NCI-H2029 treated with DMSO at 0.1 percent for 48 hours (cell line): Measurements from ENCODE around the gene UBE2S.

ENCODE experiments used
- DNase-seq: peaks from one replicate; lab custom pipeline; 2025; lab: John Stamatoyannopoulos, UW

UBE2S gene

DNA sequence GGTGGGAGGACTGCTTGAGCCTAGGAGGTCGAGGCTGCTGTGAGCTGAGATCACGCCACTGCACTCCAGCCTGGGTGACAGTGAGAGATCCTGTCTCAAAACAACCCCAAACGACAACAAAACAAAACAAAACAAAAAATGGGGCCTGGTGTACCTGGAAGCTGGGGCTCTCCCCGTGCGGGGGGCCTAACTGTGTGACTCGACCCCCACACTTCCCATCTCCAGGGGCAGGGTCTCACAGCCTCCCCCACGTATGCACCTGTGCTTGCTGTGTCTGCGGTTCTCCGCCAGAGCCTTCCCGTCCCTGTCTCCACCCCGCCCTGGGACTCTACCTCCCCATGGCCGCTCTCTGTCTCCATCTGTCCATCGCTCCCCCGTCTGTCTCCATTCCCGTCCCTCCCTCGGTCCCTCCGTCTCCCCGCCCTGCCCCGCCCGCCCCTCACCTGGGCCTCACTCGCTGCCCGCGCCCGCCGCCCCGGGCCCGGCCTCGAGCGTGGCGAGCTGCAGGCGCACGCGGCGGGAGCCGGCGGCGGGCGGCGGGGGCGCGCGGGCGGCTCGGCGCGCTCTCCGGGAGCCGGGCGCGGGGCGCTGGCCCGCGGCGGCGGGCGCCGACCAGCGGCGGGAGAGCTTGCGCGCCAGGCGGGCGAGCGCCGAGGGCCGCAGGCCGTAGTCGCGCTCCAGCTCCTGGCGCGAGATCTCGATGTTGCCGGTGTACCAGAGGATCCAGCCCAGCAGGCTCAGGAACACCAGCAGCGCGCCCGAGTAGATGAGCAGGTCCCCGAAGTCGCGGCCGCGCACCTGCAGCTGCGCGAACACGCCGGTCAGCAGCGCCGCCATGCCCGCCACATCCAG, 24.1 kb downstream of the UBE2S start:
- DNase-seq: no peak

DNA sequence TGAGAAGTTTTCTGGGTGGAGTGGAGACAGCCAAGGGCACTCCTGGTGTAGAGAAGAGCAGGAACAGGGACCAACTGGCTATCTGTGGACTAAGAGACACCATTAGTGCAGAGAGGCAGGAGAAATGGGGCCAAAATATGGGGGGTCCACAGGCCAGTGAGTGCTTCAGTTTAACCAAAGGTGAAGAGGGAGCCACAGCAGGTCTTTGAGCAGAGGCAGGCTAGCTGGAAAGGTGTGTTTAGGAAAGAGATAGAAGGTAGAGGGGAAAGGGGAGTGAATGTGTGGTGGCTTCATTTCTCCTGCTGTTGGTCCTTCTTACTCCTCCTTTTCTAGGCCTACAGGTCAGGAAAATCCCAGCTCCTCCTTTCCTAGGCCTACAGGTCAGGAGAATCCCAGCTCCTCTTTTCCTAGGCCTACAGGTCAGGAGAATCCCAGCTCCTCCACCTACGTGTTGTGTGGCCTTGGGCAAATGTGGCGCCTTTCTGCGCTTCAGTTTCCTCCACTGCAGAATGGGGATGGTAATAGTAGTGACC, 25.0 kb downstream of the UBE2S start:
- no peak for DNase-seq

DNA sequence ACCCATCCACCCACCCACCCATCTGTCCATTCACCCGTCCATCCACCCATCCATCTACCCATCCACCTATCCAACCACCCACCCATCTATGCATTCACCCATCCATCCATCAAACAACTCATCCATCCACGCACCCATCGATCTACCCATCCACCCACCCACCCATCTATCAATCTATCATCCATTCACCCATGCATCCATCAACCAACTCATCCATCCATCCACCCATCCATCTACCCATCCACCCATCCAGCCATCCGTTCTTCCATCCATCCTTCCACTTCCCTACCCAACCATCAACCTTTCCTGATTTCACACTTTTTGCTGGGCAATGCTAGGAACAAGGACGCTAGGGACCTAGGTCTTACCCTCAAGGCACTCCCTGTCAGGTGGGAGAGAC, 25.6 kb downstream of the UBE2S start:
- no peak for DNase-seq

DNA sequence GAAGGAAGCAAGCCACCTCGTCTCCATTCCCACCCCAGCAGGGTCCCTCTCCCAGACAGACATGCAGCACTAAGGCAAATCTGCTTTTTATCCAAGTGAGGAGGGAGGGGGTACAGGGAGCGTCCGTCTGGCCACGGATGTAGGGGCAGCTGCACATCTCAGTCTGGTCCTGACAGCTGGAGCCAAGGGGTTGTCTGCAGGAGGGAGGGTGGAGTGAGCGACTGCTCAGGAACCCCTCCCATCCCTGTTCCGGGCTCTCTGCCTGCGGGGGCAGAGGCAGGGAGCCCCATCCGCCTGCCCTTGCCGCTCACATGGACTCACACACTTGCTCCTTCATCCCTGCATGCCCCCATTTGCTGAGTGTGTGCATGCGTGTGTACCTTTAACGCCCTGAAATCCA, 28.4 kb downstream of the UBE2S start:
- no peak for DNase-seq

DNA sequence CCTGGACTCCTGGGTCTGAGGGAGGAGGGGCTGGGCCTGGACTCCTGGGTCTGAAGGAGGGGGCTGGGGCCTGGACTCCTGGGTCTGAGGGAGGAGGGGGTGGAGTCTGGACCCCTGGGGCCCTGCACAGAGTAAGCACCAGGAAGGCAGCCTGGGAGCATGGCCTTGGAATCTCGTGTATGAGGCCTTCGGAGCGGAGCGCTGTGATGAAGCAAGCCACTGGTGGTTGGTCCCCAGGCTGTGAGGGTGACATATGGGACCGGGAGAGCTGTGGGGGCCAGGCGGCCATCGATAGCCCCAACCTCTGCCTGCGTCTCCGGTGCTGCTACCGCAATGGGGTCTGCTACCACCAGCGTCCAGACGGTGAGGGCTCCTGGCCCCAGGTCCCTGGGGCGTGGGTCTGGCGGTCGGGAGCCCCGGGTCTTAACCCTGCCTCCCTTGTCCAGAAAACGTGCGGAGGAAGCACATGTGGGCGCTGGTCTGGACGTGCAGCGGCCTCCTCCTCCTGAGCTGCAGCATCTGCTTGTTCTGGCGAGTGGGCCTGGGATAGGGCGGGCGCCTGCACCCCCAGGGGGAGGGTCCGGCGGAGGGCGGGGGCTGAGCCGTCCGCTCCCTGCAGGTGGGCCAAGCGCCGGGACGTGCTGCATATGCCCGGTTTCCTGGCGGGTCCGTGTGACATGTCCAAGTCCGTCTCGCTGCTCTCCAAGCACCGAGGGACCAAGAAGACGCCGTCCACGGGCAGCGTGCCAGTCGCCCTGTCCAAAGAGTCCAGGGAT, 30.0 kb downstream of the UBE2S start:
- DNase-seq: no peak

DNA sequence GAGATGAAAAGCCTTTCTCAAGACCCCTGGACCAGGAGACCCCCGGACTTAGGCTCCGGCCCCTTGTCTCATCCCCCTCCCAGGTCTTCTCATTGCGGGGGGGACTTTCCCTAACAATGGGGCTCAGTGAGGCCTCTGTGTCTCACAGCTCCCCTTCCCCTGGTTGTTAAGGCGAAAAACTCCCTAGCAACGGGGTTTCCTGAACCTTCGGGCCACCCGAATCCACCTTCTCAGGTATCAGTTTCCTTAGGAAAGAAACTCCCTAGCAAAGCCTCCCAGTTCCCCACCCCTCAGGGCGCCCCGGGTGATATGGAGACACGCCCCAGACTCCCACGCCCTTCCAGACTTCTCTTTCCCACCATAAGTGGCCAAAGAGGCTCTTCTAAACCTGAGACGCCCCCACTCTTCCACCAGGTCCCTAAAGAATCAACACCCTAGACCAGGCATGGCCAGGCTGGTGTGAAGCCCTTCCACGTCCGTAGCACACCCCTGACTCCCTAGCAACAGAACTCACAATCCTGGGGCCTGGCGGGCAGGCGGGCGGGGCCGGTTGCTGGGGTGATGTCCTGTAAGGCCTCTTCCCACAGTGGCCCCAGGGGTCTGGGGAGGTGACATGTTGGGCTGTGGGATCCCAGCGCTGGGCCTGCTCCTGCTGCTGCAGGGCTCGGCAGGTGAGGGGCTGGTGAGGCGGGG, 31.2 kb downstream of the UBE2S start, which contains the start of gene TMEM190:
Gene TMEM190 (plus strand): TSS at position 586 of the 693 bp plus-strand sequence. CDS start 28 bp downstream, at position 614.
- DNase-seq: no peak

DNA sequence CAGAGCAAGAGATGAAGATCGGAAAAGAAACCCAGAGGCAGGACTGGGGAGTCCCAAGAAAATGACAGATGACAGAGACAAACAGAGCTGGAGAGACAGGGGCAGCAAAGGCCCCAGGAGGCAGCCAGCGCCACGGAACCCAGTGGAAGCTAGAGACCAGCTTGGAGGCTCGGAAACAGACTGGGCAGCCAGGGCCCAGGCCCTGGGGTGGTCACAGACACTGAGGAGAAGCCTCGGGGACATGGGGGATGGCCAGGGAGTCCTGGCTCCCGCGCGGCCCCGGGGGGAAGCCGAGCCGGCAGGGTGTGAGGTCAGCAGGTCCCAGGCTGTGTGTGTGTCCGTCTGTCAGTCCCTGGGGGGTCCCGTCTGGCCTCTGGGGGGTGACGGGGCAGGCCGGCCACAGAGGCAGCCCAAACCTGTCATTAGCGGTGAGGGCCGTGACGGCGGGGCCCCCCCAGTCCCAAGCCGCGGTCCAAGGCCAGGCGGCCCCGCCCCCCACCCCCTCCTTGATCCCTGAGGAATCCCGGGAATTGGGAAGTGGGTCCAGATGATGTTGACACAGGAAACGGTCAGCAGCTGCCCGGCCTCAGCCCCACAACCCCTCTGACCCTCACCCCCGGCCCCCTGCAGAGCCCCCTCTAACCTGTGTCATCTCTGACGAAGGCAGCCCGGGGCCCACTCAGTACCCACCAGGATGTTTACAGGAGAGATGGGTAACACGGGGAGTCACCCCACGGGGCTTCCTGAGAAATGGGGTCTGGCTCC, 33.4 kb downstream of the UBE2S start:
- DNase-seq: no peak

DNA sequence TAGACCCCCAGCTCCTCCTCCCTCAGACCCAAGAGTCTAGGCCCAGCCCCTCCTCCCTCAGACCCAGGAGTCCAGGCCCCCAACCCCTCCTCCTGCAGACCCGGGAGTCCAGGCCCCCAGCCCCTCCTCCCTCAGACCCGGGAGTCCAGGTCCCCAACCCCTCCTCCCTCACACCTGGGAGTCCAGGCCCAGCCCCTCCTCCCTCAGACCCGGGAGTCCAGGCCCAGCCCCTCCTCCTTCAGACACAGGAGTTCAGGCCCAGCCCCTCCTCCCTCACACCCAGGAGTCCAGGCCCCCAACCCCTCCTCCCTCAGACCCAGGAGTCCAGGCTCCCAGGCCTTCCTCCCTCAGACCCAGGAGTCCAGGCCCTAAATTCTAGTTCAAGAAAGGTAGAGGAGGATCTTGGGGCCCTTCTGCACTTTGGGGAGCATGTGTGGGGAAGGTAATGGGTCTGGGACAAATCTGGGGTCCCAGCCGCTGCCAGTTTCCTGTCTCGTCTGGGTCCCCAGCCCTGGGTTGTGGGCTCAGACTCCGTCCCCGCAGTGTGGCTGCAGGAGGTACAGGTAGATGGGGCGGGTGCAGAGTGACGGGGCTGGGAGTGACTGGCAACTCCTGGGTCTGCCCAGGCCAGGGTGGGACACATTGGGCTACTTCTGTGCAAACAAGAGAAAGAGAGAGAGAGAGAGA, 34.1 kb downstream of the UBE2S start:
- DNase-seq: no peak

DNA sequence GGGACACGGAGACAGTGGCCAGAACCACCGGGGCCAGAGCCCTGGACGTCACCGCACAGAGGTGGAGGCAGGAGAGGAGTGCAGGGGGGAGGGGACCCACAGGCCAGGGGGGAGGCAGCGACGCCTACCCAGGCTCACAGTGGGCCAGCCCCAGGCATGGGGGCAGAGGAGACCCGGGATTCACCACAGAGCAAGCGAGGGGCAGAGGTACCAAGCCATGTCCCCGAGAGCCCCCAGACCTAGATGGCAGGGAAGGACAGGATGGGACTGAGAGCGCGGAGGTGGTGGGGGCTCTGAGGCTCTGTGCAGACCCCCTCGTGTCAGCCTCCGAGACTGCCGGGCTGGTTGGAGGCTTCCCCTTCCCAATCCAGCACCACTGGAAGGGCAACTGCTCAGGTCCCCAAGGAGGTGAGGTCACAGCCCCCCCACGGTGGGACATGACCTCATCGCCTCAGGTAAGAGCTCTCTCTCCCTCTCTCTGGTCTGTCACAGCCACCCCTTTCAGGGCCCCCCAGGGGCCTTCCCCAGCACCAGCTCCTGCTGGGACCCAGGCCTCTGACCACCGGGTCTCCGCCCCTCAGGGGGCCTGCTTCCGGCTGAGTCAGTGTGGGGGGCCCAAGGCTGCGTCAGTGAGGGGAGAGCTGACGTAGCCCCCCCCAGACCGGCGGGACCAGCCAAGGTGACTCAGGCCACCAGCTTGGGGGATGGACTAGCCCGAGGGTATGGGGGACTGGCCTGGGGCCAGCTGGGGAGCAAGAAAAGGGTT, 35.1 kb downstream of the UBE2S start:
- DNase-seq: no peak

DNA sequence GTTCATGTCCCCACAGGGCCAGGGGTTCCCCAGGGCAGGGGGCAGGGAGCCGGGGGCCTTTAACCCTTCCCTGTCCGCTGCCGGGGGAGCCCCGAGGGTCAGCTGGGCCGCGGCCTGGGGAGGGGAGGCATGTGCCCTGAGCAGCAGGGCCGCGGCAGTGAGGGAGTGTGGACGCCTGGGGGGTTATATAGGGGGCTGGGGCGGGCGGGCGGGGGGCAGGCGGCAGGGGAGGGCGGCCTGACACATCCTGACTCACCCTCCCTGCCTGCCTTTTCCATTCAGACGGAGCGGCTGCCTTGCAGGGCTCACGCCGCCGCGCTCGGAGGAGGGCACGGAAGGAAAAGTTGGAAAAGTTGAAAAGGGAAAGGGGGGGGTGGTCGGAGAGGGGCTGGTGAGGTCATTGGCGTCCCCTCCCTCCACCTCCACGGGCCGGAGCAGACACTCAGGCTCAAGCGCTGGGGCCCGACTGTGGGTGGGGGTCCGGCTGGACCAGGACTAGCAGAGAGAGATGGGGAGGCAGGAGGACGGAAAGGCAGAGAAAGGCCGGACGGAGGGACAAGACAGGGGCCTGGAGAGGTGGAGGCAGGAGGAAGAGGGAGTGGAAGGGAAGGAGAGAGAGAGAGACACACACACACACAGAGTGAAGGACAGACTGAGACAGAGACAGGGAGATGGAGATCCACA, 37.1 kb downstream of the UBE2S start, which contains the start of gene IL11:
Gene IL11 (minus strand): TSS at position 159 of the 684 bp plus-strand sequence. CDS start 153 bp downstream, at position 6.
- no peak for DNase-seq

DNA sequence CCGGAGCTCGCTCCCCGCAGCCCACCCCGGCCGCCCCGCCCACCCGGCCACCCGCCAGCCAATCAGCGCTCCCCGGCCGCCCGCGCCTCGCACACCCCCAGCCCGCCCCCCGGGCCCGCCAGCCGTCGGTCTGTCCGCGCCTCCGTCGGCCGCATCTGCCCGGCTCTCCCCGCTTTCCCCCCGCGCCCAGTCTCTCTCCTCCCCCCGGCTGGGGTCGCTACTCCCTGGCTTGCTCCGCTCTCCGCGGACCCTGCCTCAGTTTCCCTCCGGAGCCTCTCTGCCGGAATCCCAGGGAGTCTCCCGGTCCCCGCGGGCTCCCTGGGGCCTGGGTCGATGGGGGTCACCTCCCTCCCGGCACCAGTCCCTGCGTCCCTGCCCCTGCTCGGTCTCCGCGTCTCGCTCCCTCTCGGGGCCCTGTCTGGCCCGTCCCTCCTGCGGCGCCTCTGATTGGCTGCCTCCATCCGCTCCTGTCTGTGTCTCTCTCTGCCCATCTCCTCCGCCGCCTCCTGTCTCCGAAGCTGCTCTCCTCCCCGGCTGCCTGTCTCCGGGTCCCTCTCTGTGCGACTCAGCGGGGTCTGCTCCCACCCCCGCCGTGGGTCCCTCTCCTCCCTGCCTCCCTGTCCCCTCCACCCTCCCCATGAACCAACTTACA, 37.8 kb downstream of the UBE2S start:
- no peak for DNase-seq

DNA sequence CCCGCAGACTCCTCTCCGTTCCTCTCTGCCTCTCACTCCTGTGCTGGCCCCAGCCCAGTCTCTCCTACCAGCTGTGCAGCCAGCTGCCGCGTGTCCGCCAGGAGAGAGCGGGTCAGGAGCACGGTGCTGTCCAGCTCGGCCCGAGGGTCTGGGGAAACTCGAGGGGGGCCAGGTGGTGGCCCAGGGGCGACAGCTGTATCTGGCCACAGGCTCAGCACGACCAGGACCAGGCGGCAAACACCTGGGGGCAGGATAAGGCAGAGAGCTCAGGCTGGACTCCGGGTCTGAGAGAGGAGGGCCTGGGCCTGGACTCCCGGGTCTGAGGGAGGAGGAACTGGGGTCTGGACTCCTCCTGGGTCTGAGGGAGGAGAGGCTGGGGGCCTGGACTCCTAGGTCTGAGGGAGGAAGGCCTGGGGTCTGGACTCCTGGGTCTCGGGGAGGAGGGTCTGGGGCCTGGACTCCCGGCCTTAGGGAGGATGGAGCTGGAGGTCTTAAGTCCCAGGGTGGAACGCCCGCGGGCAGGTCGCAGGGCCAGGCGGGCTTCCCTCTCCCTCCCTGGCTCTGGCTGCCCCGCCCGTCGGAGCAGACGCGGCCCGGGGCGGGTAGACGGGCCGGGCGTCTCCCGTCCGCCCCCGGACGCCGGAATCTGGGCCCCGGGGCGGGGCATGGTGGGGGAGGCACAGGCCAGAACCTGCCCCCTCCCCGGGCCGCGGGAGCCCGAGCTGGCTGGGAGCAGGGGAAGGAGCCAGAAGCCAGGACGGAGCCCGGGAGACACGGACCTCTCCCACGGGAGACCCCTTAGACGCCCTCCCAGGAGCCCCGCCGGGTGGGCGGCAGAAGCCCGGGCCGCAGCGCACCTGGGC, 38.7 kb downstream of the UBE2S start:
- DNase-seq: no peak

DNA sequence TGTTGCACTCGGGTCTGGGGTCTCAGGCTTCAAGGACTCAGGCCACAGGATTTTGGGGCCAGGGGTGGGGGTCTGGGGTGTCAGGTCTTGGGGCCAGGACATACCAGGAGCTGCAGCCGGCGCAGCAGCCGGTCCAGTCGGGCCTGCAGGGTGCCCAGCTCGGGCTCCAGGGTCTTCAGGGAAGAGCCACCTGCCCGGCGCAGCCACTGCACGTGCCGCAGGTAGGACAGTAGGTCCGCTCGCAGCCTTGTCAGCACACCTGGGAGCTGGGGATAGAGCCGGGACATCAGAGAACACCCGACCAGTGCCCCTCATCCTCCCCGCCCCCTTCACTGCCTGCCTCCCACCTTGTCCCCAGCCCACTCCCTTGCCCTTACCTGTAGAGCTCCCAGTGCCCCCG, 39.5 kb downstream of the UBE2S start:
- DNase-seq: no peak

DNA sequence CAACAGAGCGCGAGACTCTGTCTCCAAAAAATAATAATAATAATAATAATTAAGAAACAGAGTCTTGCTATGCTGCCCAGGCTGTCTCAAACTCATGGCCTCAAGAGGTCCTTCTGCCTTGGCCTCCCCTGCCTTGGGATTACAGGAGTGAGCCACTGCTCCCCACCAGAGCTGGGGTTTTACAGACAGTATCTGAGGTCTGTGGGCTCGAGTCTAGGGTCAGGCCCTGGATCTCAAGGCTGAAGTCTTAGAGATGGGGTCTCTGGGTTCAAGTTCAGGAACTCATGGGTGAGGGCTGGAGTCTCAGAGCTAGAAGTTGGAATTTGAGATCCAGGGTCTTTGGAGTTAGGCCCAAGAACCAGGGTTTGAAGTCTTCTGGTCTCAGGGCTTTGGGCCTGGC, 40.8 kb downstream of the UBE2S start:
- no peak for DNase-seq

DNA sequence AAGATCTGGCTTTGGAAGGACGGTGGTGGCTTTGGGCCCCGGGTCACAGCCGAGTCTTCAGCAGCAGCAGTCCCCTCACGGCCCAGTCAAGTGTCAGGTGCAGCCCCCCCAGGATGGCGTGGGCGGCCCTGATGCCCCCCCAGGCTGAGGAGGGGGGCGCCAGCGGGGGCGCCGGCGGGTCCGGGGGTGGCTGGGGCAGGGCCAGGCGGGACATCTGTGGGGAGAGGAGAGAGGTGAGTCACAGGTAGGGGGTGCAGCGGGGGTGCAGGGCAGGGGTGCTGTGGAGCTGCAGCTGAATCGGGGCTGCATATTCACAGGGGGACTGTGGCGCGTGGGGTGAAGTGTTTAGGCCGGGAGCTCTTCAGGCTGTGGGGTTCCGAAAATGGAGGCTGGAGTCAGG, 41.6 kb downstream of the UBE2S start:
- DNase-seq: no peak

DNA sequence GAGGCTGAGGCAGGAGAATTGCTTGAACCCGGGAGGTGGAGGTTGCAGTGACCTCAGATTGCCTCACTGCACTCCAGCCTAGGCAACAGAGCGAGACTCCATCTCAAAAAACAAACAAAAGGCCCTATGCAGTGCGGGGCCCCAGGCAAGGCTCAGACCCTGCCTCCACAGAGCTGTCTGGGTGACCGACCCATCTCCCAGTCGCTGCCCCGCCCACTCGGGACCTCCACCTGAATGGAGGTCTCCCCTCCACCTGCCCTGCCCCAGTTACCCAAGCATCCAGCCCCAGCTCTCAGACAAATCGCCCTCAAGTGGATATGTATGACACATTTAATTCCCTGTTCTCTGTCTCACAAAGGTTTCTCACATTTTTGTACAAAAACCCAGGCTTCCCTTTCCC, 42.3 kb downstream of the UBE2S start:
- no peak for DNase-seq

DNA sequence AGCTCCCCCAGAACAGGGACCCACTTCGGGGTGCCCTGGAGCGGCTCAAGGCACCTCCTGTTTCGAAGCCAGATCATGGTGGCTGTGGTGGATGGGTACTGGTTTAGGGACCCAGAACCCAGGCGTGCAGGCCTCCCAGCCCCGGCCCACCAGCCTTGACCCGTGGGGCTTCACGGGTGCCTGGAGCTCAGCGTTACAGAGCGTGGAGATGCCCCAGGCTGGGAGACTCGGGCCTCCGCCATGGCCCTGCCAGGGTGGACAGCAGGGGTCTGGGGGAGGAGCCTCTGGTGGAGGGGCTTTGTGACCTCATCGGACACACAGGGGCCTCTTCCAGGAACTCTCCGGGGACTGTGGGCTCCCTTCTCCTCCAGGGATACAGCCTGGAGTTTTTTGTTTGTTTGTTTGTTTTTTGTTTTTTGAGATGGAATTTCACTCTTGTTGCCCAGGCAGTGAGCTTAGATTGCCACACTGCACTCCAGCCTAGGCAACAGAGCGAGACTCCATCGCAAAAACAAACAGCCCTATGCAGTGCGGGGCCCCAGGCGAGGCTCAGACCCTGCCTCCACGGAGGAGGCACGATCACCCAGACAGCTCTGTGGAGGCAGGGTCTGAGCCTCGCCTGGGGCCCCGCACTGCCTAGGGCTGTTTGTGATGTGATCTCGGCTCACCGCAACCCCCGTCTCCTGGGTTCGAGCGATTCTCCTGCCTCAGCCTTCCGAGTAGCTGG, 44.4 kb downstream of the UBE2S start, which contains the start of gene GARIN5B:
Gene GARIN5B (minus strand): TSS at position 271 of the 727 bp plus-strand sequence. CDS start 194 bp downstream, at position 77.
- DNase-seq: no peak
